GM23338 (cell line): ENCODE results near the gene RAB31. TPM values are rescaled to one million over a fixed set of nuclear protein-coding genes. Genes with fewer than 3 reads are reported as not detected.

Experiments
- ATAC-seq: fragments of 200-7000 bp; cut with Tn5 transposase; 3 replicates; pipeline ENCODE4 v1.9.1; 2020
- DNase-seq: peaks from one replicate; pipeline ENCODE4 v3.0.0-alpha.2; 2015; ENCODE audit warnings: low spot score
- H2AFZ ChIP-seq: fragments of 200-600 bp; sonication (generic); 2 replicates; pipeline ENCODE4 v1.8.0; 2016; ENCODE audit warnings: antibody characterized with exemption, mild to moderate bottlenecking, moderate library complexity
- H3F3A ChIP-seq: fragments of 200-600 bp; sonication (generic); replicated peaks from 2 replicates; pipeline ENCODE4 v1.8.0; 2017; ENCODE audit warnings: antibody characterized with exemption, mixed run types, low read depth
- H3K27ac ChIP-seq: fragments of 200-600 bp; sonication (generic); 2 replicates; pipeline ENCODE4 v1.6.1; 2016; ENCODE audit warnings: low read depth
- H3K27me3 ChIP-seq: fragments of 200-600 bp; sonication (generic); 2 replicates; pipeline ENCODE4 v1.8.0; 2016; ENCODE audit warnings: mild to moderate bottlenecking, mixed run types, moderate library complexity; ENCODE audit not compliant: insufficient read depth
- H3K36me3 ChIP-seq: fragments of 200-600 bp; sonication (generic); 2 replicates; pipeline ENCODE4 v1.8.0; 2016; ENCODE audit warnings: mild to moderate bottlenecking; ENCODE audit not compliant: insufficient read depth
- H3K4me1 ChIP-seq: fragments of 200-600 bp; sonication (generic); 2 replicates; pipeline ENCODE4 v1.8.0; 2016; ENCODE audit warnings: mild to moderate bottlenecking, moderate library complexity; ENCODE audit not compliant: insufficient read depth
- H3K4me2 ChIP-seq: fragments of 200-600 bp; sonication (generic); 2 replicates; pipeline ENCODE4 v1.7.1; 2017; ENCODE audit warnings: mixed run types
- H3K4me3 ChIP-seq: fragments of 200-600 bp; sonication (generic); 2 replicates; pipeline ENCODE4 v1.6.1; 2016; ENCODE audit warnings: mixed run types
- H3K79me2 ChIP-seq: fragments of 200-600 bp; sonication (generic); replicated peaks from 2 replicates; pipeline ENCODE4 v1.8.0; 2017; ENCODE audit warnings: mild to moderate bottlenecking; ENCODE audit not compliant: insufficient read depth
- H3K9me2 ChIP-seq: fragments of 200-600 bp; sonication (generic); 2 replicates; pipeline ENCODE4 v1.8.0; 2017; ENCODE audit not compliant: insufficient read depth
- H4K20me1 ChIP-seq: fragments of 200-600 bp; sonication (generic); replicated peaks from 2 replicates; pipeline ENCODE4 v1.8.0; 2017; ENCODE audit warnings: mild to moderate bottlenecking; ENCODE audit not compliant: insufficient read depth
- H3K27ac Mint-ChIP-seq: 2 replicates; pipeline ENCODE4 v1.8.0; 2020; ENCODE audit warnings: inconsistent platforms, mild to moderate bottlenecking, moderate library complexity, mixed read lengths
- H3K27me3 Mint-ChIP-seq: 3 replicates; pipeline ENCODE4 v1.8.0; 2022; ENCODE audit warnings: low read depth, mild to moderate bottlenecking, moderate library complexity, mixed read lengths, inconsistent platforms; ENCODE audit not compliant: insufficient read depth, poor library complexity
- H3K36me3 Mint-ChIP-seq: 3 replicates; pipeline ENCODE4 v1.8.0; 2021; ENCODE audit warnings: low read depth, mild to moderate bottlenecking, inconsistent platforms, moderate library complexity, mixed read lengths
- H3K4me1 Mint-ChIP-seq: 3 replicates; pipeline ENCODE4 v1.8.0; 2020; ENCODE audit warnings: mild to moderate bottlenecking, inconsistent platforms, mixed read lengths
- H3K4me3 Mint-ChIP-seq: 3 replicates; pipeline ENCODE4 v1.8.0; 2021; ENCODE audit warnings: moderate library complexity, mild to moderate bottlenecking, inconsistent platforms, mixed read lengths
- H3K9me3 Mint-ChIP-seq: 3 replicates; pipeline ENCODE4 v1.8.0; 2020; ENCODE audit warnings: moderate library complexity, mild to moderate bottlenecking, inconsistent platforms, mixed read lengths
- POLR2AphosphoS5 ChIP-seq: IDR thresholded peaks from 2 replicates; pipeline ENCODE4 v1.6.1; 2016; ENCODE audit warnings: antibody characterized with exemption, low read depth
- ZNF462 ChIP-seq: fragments of 250-450 bp; sonication (Bioruptor Pico); IDR thresholded peaks from 2 replicates; pipeline ENCODE4 v1.5.0; 2020; ENCODE audit warnings: mild to moderate bottlenecking, moderate library complexity
- polyA plus RNA-seq: library from polyadenylated mRNA; unstranded; fragments of >200 nt; fragmentation: Nextera tagmentation; extraction: Ambion mirVana; gene quantifications from 2 replicates; pipeline ENCODE4 v1.2.1, GENCODE V29; 2016
- total RNA-seq: library from RNA; depleted of rRNA; stranded (reverse); fragments of >200 nt; shearing (Covaris generic); gene quantifications from 2 replicates; pipeline ENCODE4 v1.2.3, GENCODE V29; 2014
- TF ChIP-seq, protein P1 (sequence below): IDR thresholded peaks from one replicate; pipeline ENCODE4 v1.6.1; 2018; ENCODE audit warnings: antibody characterized with exemption; ENCODE audit not compliant: unreplicated experiment

The RAB31 gene
- total and polyA plus RNA-seq, 2 experiments from 2014 or later = 33.8 to 46.1 TPM

DNA sequence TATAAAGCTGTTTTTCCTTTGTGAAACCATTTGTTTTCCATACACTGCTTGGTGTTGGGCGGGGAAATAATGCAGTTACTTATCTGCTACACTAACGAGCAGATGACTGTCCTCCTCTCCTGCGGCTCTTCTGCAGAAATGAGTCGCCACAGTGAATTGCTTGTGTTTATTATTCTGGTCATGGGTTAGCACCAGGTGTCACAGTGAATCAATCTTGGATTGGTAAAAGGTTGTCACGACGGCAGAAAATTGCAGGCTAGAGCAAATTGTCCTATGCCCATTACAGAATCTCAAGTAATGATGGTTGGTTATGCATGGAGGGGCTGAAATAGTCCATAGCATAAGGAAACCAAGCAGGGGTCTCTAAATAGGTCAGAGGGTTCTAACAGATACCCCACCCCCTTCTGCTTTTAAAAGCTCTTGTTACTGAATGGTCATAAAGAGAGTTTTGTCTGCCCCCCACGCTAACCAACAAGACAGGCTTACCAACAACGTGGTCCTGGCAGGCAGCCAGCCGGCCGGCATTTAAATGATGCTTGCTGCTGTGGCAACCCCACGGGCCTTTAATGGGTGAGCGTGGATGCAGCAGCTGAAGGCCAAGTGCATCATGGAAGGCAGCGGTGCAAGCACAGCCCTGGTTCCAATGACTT lies 29.5 kb downstream of the RAB31 start (continued):
- TF ChIP-seq, protein P1, sequence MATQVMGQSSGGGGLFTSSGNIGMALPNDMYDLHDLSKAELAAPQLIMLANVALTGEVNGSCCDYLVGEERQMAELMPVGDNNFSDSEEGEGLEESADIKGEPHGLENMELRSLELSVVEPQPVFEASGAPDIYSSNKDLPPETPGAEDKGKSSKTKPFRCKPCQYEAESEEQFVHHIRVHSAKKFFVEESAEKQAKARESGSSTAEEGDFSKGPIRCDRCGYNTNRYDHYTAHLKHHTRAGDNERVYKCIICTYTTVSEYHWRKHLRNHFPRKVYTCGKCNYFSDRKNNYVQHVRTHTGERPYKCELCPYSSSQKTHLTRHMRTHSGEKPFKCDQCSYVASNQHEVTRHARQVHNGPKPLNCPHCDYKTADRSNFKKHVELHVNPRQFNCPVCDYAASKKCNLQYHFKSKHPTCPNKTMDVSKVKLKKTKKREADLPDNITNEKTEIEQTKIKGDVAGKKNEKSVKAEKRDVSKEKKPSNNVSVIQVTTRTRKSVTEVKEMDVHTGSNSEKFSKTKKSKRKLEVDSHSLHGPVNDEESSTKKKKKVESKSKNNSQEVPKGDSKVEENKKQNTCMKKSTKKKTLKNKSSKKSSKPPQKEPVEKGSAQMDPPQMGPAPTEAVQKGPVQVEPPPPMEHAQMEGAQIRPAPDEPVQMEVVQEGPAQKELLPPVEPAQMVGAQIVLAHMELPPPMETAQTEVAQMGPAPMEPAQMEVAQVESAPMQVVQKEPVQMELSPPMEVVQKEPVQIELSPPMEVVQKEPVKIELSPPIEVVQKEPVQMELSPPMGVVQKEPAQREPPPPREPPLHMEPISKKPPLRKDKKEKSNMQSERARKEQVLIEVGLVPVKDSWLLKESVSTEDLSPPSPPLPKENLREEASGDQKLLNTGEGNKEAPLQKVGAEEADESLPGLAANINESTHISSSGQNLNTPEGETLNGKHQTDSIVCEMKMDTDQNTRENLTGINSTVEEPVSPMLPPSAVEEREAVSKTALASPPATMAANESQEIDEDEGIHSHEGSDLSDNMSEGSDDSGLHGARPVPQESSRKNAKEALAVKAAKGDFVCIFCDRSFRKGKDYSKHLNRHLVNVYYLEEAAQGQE = no peak
- TF ChIP-seq ZNF462 (CRISPR knock-in tag) = no peak

DNA sequence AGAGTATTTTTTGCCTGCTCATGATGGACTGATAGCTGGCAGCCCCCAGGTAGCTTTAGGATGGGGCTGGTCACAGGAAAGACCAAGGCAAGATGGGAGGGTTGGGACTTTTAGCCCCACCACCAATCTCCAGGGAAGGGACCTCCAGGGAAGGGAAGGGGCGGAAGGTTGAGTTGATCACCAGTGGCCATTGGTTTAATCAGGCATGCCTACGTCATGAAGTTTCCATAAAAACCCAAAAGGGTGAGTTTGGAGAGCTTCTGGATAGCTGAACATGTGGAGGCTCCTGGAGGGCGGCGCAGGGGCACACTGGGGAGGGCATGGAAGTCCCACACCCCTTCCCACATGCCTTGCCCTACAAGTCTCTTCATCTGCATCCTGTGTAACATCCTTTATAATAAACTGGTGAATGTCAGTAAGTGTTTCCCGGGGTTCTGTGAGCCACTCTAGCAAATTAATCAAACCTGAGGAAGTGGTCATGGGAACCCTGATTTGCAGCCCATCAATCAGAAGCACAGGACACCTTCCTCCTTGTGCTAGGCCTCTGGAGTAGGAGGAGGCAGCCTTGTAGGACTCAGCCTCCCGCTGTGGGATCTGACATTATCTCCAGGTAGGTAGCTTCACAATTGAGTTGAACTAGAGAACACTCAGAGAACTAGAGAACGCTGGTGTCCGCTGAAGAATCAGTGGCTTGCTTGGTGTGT lies 30.3 kb downstream of the RAB31 start:
- H3K27ac Mint-ChIP-seq = no peak overlapping the region
- no peak overlapping the region for H3K4me3 Mint-ChIP-seq
- Histone ChIP-seq H3K9me2 (no peaks in the 10 kb centered on the region), H3K4me3 (no peak overlapping the region), H3K36me3 (no peaks in the 10 kb centered on the region), H3K4me1 (peaks cover 21% of the 10 kb centered on the region), H3F3A (no peaks in the 10 kb centered on the region; the same call in 1 of the 2 replicates), H3K79me2 (peaks cover 12% of the 10 kb centered on the region; the same call in 1 of the 2 replicates), H3K4me2 (no peak overlapping the region), H4K20me1 (no peaks in the 10 kb centered on the region), H2AFZ (no peak overlapping the region), H3K27me3 (no peaks in the 10 kb centered on the region), H3K27ac (no peak overlapping the region)
- no peaks in the 10 kb centered on the region for H3K9me3 Mint-ChIP-seq
- no peak for ATAC-seq
- peaks cover 35% of the 10 kb centered on the region for H3K4me1 Mint-ChIP-seq
- H3K27me3 Mint-ChIP-seq = peaks cover 12% of the 10 kb centered on the region
- DNase-seq = no peak
- H3K36me3 Mint-ChIP-seq = no peaks in the 10 kb centered on the region
- no peak for TF ChIP-seq POLR2AphosphoS5
- TF ChIP-seq ZNF462 (CRISPR knock-in tag) = no peak
